Activated CD8-positive, alpha-beta memory T cell treated with anti-CD3 and anti-CD28 coated beads for 1 hour (primary cell): ENCODE results near the gene ORM2.
"Not testable (repeated sequence)": the region's sequence is repeated elsewhere in the genome, so short reads cannot be mapped to it uniquely, and the experiment has no call there.

Experiments
- DNase-seq, 2 donors: peaks; one replicate each; pipeline ENCODE4 v3.0.0-alpha.2; 2020; ENCODE audit warnings: low read depth in 1 of 2; ENCODE audit errors: extremely low read depth in 1 of 2

The ORM2 gene

DNA sequence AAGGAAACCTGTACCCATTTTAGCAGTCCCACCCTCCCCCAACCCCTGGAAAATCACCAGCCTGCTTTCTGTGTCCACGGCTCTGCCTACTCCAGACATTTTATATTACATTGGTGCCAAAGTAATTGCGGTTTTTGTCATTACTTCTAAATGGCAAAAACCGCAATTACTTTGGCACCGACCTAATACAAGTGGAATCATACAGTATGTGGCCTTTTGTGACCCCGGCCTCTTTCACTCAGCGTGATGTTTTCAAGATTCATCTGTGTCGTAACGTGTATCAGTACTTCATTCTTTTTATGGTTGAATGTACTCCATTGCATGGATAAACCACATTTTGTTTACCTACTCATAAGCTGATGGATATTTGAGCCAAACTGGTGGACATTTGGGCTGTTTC is 16.5 kb upstream of the ORM2 start:
- no peak for DNase-seq

DNA sequence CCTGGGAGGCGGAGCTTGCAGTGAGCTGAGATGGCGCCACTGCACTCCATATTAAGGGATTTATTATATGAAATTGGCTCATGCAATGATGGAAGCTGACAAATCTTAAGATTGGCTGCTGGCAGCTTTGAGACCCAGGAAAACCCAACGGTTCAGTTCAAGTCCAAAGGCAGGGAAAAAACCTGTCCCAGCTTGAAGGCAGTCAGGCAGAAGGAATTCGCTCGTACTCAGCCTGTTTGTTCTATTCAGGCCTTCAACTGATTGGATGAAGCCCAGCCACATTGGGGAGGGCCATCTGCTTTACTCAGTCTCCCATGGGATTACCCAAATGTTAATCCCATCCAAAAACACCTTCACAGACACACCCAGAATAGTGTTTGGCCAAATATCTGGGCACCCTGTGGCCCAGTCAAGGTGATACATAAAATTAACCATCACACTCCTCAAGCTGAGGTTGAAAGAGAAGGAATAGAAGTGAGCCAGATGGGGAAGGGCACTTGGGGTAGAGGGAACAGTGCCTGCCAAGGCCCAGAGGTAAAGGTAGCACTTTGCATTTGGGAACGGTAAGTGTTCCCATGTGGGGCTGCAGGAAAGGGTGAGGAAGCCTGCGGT is 15.3 kb upstream of the ORM2 start:
- no peak for DNase-seq

DNA sequence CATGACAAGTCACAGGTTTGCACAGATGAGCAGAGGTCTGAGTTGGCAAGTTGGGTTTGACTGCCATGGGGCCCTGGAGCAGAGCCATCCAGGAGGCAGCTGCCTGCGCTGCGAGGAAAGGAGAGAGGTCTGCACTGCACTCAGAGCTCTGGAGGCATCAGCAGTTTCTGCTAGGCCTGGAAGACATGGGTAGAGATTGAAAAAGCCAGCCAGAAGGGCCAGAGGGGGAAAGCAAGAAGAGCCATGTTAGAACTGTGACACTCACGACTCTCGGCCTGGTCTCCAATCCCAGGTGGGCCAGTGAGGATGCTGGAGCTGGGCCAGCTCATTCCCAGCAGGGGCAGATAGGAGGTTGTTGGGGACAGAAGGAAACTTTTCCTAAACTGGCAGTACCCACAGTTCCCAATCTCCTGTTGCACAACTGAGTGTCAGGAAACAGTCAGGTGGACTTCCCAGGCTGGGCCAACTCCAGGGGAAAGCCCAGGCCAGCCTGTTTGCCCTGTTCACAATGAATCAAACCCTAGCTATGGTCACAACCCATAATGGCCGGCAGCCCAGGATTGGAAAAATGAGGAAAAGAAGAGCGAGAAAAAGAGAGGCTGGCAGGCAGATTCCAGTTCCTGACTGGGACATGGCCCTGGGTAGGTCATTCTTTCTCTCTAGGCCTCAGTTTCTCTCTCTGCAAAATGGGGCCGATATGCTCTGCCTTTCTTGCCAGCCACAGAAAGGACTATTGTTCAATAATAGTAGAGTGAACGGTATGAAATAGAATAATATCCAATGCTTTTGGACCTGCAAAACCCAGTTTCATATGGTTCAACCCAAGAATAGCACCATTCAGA is 14.6 kb upstream of the ORM2 start:
- no peak for DNase-seq

DNA sequence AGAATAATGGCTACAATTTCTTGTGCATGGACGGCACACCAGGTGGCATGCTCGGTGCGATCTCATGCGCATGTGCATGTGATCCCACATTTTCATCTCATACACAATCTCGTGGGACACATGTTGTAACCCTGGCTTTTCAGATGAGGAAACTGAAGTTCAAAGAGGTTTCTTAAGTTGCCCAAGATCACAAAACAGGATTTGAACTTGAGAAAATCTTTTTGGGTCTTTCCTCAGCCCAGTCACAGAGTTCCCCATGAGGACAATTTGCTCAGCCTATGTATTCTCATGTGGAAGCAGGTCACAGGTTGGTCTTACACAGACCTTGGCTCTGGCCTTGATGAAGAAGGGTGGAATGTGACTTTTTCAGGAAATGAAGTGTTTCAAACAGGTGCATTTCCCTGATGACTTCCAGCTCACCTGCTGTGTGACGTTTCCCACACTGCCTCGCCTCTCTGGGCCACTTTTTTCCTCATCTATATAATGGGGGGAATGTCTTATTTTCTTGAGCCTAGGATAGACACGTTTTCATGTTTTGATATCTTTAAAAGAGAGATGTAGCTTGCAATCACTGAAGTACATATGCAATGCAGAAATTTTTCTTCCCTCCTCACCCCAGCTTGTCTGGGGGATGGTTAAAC is 13.8 kb upstream of the ORM2 start:
- no peak for DNase-seq

DNA sequence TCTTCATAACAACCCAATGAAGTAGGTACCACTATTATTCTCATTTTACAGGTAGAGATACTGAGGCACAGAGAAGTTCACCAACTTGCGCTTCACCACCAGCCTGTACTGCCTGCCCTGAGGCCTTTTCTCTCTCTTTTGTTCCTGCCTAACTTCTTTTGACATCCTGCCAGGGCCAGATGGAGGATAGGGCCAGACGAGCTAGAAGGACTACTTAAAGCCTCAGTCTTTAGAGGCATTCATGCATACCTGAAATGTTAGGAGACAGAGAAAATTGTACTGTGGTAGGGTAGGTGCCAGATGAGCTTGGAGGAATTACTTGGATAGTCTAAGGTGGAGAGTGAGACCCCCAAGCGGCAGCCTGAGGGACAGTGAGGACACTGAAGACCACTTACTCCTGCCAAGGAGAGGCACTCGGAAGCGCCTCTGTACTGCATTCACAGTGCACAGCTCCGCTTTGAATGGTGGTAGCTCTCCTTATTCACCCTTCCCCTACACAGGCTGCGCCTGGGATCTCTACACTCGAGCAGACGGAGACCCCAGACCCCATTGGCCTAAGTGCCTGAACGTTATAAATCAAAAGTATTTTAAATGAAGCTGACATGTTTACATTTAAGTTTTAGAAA is 13.0 kb upstream of the ORM2 start:
- DNase-seq = no peak

DNA sequence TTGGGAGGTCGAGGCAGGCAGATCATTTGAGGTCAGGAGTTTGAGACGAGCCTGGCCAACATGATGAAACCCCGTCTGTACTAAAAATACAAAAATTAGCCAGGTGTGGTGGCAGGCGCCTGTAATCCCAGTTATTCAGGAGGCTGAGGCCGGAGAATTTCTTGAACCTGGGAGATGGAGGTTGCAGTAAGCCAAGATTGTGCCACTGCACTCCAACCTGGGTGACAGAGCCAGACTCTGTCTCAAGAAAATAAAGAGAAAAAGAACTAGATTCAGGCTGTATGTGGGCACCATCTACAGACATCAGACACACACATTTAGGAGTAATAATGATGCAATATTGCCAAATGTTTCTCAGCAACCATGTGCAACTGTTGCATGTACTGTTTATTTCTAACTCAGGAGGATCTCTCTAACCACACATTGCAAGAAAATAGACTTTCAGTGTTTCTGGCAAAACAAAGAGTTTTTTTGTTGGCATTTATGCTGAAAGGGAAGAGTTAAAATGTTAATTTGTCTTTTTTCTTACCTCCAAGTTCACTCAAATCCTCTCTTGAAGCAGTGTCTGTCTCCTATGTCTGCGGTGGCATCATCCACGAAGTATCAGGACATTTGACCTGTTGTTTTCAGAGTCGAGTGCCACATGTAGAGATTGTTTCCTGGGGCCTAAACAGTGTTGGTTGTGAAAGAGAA is 11.9 kb upstream of the ORM2 start:
- no peak for DNase-seq

DNA sequence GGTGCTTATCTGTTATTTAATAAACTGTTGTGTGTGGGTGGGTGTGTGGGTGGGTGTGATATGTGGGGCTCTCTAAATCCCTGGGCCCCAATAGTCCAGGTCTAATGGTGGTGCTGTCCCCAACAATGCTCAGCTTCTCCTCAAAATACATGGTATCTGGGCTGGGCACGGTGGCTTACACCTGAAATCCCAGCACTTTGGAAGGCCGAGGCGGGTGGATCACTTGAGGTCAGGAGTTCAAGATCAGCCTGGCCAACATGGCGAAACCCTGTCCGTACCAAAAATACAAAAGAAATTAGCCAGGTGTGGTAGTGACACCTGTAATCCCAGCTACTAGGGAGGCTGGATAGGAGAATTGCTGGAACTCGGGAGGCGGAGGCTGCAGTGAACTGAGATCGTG is 11.3 kb upstream of the ORM2 start:
- no peak for DNase-seq

DNA sequence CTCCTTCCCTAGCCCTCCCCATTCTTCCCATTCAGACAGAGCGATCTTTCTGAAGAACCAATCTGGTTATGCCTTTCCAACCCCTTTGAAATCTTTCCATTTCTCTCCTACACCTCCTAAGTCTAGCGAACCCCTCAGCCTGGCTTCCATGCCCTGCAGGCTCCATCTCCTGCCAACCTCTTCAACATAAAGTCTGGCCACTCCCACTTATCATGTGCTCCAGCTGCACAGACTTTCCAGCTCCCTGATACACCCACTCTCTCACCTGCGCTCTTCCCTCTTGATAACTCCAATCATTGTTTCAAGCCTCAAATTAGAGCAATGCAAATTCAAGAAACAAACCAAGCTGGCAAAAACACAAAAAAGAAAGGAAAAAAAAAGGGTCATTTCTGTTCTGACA is 10.5 kb upstream of the ORM2 start:
- no peak for DNase-seq

DNA sequence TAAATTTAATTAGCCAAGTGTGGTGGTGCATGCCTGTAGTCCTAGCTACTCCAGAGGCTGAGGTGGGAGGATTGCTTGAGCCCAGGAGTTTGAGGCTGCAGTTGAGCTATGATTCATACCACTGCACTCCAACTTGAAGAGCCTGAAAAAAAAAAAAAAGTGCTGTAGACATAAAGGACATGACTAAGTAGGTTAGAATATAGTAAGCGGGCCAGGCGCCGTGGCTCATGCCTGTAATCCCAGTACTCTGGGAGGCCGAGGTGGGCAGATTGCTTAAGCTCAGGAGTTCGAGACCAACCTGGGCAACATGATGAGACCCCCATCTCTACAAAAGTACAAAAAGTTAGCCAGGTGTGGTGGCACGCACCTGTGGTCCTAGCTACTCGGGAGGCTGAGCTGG is 9.0 kb upstream of the ORM2 start:
- not testable (repeated sequence) for DNase-seq

DNA sequence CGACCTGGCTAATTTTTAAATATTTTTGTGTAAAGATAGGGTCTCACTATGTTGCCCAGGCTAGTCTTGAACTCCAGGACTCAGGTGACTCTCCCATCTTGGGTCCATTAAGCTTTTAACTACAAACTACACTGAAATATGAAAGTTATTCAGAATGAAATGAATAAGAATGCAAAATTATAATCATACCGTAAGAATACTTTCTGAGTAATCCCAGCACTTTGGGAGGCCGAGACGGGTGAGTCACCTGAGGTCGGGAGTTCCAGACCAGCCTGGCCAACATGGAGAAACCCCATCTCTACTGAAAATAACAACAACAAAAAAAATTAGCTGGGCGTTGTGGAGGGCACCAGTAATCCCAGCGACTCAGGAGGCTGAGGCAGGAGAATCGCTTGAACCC is 7.9 kb upstream of the ORM2 start:
- no peak for DNase-seq

DNA sequence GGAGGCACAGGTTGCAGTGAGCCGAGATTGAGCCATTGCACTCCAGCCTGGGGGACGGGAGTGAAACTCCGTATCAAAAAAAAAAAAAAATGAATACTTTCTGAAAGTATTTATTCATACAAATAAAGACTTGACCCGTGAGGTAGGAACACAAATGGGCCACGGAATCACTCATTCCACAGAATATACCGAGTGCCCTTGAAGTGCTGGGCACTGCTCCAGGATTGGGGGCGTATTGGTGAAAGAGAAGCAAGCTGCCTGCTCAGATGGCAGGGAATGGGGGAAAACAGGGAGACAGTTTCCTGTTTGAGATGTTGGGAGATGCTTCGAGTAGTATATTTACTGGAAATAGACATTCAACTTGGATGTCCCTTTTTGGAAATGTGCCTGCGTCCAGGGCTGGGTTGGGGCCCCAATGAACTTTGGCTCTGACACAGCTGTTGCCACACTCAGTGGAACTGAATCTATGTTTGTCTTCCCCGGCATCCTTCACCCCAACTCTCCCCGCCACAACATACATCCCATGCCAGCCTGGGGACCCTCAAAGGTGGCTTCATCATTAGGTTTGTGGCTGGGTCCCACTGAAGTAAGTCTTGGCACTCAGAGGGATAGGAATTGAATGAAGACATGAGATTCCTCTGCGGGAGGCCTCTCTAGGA is 7.4 kb upstream of the ORM2 start:
- not testable (repeated sequence) for DNase-seq

DNA sequence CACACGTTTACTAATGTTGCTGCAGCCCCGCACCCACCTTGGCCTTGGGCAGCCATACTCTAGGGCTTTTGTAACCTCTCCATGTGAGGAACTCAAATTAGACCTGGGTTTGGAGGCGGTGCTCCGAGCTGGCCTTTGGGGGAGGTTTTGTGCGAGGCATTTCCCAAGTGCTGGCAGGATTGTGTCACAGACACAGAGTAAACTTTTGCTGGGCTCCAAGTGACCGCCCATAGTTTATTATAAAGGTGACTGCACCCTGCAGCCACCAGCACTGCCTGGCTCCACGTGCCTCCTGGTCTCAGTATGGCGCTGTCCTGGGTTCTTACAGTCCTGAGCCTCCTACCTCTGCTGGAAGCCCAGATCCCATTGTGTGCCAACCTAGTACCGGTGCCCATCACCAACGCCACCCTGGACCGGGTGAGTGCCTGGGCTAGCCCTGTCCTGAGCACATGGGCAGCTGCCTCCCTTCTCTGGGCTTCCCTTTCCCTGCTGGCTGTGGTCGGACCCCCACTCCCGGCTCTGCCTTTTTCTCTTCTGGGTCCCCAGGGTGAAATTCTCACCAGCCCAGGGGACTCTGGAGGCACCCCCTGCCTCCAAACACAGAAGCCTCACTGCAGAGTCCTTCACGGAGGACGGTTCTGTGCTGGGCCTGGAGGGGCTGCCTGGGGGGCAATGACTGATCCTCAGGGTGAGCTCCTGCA is 6.7 kb upstream of the ORM2 start, which contains the start of gene ORM1:
Gene ORM1 (plus strand): TSS at position 268 of the 701 bp plus-strand sequence. CDS start 36 bp downstream, at position 304.
- DNase-seq = not testable (repeated sequence)

DNA sequence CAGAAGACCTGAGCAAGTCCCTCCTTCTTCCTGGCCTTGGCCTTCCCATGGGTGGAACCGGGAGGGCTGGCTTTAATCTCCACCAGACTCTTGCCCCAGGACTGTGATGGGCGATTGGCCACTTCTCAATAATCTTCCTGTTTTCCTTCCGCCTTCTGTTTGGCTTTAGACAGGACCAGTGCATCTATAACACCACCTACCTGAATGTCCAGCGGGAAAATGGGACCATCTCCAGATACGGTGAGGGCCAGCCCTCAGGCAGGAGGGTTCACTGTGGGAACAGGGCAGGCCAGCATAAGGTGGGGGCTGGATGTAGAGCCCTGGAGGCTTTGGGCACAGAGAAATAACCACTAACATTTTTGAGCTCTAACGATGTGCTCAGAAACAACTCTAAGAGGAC is 5.8 kb upstream of the ORM2 start:
- DNase-seq = not testable (repeated sequence)

DNA sequence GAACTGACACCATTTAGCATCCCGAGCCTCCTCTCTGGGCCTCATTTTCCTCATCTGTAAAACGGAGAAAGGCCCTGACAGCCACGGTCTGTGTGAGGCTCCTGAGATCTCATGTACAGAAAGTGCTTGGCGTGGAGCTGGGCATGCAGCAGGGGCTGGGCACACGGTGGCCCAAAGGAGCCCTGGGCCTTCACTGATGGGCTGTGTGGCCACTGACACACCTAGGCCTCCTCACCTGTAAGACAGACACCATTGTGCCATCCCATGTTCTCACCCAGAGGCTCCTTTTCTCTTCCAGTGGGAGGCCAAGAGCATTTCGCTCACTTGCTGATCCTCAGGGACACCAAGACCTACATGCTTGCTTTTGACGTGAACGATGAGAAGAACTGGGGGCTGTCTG is 5.2 kb upstream of the ORM2 start:
- DNase-seq = no peak

DNA sequence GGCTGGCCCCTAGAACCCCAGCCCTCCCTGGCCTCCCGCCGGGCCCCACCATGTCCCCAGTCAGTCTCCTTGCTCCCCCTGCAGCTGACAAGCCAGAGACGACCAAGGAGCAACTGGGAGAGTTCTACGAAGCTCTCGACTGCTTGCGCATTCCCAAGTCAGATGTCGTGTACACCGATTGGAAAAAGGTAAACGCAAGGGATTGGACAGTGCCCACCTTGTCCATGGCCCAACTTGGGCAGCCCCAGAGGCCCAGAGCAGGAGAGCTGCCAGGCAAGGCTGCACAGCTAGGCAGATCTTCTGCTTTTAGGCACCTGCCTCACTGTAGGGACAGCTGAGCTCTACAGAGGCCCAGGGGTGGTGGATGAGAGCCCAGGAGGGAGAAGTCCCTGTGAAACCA is 4.7 kb upstream of the ORM2 start:
- not testable (repeated sequence) for DNase-seq

DNA sequence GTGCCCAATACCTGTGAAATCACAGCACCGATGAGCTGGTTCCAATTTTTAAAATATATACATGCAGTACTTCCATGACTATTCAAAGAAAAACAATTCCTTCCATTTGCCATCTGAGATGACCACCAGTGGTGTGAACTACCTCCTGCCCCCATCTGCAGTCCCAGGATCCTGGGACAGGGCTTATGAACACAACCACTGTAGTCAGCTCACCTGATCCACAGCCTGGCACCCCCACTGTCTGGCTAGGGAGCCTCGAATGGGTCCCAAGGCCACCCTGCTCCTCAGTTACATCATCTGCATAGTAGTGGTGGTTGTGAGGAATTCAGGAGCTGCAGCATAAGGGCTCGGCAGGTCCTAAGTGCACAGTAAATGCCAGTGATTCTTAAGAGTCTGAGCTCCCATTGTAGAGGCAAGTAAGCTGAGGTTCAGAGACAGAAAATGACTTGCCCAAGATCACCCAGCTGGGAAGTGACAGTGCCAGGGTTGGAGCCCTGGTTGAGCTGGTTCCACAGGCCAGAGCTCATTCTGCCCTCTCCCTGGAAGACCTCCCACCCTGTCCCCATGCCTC is 3.9 kb upstream of the ORM2 start:
- not testable (repeated sequence) for DNase-seq

DNA sequence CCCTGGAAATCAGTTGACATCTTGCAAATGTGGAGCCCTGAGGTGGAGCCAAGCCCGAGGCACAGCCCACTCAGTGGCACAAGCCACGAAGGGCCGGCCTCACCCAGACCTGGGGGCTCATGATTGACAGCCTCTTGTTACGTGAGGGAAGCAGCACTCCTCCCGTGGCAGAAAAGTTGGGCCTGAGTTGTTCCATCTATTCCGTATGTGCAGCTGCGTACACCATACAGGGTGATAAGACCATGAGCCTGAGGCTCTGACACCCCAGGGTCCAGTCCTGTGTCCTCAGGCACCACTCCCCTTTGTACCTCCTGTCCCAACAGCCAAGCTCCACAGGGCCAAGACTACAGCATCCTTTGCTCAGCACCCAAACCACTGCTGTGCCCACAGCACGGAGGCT is 1.9 kb upstream of the ORM2 start:
- DNase-seq = no peak

DNA sequence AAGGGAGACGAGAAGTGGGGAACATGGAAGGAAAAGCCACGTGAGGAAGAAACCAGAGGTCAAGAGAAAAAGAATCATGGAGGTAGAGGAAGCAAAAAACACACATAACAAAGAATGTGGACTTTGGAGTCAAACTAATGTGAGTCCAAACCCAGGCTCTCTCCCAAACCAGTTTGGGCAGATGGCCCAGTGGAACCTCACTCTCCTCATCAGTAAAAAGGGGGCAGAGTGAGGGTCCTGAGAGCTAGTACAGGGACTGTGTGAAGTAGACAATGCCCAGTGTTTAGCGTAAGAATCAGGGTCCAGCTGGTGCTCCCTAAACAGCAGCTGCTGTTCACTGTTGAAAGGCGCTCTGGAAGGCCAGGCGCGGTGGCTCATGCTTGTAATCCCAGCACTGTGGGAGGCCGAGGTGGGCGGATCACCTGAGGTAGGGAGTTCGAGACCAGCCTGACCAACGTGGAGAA is 1.3 kb upstream of the ORM2 start:
- DNase-seq = not testable (repeated sequence)

DNA sequence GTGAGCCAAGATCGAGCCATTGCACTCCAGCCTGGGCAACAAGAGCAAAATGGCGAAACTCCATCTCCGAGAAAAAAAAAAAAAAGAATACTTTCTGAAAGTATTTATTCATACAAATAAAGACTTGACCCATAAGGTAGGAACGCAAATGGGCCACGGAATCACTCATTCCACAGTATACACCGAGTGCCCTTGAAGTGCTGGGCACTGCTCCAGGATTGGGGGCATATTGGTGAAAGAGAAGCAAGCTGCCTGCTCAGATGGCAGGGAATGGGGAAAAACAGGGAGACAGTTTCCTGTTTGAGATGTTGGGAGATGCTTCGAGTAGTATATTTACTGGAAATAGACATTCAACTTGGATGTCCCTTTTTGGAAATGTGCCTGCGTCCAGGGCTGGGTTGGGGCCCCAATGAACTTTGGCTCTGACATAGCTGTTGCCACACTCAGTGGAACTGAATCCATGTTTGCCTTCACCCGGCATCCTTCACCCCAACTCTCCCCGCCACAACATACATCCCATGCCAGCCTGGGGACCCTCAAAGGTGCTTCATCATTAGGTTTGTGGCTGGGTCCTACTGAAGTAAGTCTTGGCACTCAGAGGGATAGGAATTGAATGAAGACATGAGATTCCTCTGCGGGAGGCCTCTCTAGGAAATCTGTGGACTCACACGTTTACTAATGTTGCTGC is 588 bp upstream of the ORM2 start:
- not testable (repeated sequence) for DNase-seq
